ENCODE results near the gene ARHGAP24.

- TF ChIP-seq, protein P1, sequence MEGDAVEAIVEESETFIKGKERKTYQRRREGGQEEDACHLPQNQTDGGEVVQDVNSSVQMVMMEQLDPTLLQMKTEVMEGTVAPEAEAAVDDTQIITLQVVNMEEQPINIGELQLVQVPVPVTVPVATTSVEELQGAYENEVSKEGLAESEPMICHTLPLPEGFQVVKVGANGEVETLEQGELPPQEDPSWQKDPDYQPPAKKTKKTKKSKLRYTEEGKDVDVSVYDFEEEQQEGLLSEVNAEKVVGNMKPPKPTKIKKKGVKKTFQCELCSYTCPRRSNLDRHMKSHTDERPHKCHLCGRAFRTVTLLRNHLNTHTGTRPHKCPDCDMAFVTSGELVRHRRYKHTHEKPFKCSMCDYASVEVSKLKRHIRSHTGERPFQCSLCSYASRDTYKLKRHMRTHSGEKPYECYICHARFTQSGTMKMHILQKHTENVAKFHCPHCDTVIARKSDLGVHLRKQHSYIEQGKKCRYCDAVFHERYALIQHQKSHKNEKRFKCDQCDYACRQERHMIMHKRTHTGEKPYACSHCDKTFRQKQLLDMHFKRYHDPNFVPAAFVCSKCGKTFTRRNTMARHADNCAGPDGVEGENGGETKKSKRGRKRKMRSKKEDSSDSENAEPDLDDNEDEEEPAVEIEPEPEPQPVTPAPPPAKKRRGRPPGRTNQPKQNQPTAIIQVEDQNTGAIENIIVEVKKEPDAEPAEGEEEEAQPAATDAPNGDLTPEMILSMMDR (IDR thresholded peaks at IDR 0.05; ENCODE audit: insufficient read depth, low read length, poor library complexity, severe bottlenecking), result no peak
- no peak for TF ChIP-seq EZH2phosphoT487 (conservative IDR thresholded peaks at IDR 0.05; ENCODE audit: low read length)
These were observed 331.4 kb downstream of the ARHGAP24 start for GRCh38 chr4:85806334-85806733.
